ENCODE data around the gene INVS.
"Not testable (repeated sequence)": the region's sequence is repeated elsewhere in the genome, so short reads cannot be mapped to it uniquely, and the experiment has no call there.

INVS gene

DNA sequence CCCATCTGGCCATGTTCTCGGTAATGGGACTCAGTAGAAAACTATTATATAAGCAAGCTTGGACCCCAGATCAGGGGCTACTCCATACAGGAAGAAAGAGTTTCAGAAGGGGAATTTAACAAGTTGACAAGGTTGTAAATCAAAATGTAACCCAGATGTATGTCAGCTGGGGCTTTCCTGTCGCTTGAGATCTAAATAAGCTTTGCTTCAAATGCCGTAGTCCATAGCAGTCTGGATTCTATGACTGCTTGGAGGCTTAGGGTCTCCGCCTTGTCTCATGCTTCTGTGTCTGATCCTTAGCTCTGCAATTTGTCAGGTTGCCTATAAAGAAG is 183.3 kb downstream of the INVS start:
- DNase-seq: no peak

DNA sequence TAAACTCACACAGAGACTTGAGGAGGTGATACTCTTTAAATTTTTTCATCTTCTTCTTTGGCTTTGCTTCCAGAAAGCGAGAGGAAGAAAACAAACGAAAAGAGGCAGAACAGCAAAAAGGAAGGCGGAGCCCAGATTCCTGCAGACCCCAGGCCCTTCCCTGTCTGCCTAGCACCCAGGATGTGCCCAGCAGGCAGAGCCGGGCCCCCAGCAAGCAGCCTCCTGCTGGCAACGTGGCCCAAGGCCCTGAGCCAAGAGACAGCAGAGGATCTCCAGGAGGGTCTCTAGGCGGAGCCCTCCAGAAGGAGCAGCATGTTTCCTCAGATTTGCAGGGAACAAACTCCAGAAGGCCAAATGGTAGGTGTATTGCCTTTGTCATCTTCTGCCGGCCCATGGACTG is 185.2 kb downstream of the INVS start:
- no peak for DNase-seq

DNA sequence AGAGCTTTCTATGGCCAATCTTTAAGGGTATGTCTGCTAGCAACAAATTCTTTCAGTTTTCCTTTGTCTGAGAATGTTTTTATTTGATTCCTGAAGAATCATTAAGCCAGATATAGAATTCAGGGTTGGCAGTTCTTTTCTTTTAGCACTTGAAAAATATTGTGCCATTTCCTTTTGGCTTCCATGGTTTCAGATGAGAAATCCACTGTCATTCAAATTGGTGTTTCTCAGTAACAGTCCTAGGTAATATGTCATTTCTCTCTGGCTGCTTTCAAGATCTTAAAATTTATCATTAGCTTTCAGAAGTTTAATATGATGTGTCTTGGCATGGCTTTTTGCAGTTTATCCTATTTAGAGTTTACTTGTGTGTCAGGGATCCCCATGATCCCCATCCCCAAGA is 186.0 kb downstream of the INVS start:
- DNase-seq: no peak

DNA sequence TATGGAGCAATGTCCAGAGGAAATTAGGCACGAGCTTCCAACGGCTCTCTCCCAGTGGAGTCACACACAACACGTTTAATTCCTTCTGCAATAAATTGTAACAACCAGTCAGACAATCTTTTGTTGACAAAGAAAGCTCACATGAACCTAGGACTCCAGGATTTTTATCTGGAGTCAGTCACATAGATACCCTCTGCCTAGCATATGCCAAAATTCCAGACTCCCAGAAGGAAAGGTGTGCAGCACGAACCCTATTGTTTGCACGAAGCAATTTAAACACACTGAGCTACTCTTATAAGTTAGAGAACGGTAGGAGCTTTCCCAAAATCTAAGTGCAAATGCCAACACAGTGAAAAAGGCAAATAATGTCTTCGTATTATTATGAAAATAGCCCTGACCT is 186.6 kb downstream of the INVS start:
- DNase-seq: no peak

DNA sequence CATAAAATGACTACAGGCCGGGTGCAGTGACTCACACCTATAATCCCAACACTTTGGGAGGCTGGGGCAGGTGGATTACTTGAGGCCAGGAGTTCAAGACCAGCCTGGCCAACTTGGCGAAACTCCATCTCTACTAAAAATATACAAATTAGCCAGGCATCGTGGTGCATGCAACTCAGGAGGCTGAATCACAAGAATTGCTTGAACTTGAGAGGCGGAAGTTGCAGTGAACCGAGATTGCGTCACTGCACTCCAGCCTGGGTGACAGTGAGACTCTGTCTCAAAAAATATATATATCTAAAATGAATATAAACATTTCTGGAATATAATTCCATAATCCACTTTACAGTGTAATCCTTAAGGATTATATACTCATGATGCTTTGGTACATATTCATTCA is 187.2 kb downstream of the INVS start:
- no peak for DNase-seq

DNA sequence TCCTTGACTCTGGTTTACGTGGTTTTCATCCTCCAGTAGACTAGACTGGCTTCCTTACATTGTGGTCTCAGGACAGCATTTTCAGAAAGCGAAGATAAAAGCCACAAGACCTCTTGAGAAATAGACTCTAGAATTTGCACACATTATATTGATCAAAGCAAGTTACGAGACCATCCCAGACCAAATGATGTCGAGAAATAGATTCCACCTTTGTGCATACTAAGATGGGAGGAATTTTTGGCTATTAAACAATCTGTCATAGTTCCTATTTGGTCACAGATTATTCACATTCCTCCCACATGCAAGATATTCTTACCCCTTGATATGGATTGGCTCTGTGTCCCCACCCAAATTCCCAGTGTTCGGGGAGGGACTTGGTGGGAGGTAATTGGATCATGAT is 188.1 kb downstream of the INVS start:
- DNase-seq: no peak

DNA sequence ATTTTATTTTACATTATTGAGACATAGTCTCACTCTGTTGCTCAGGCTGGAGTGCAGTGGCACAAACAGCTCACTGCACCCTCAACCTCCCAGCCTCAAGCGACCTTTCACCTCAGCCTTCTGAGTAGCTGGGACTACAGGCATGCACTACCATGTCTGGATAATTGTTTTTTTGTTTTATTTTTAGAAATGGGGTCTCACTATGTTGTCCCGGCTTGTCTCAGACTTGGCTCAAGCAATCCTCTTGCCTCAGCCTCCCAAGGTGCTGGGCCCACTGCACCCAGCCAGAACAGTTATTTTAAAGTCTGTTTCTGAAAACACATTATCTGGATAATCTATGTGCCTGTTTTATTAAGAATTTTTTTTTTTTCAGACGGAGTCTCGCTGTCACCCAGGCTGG is 191.7 kb downstream of the INVS start:
- no peak for DNase-seq

DNA sequence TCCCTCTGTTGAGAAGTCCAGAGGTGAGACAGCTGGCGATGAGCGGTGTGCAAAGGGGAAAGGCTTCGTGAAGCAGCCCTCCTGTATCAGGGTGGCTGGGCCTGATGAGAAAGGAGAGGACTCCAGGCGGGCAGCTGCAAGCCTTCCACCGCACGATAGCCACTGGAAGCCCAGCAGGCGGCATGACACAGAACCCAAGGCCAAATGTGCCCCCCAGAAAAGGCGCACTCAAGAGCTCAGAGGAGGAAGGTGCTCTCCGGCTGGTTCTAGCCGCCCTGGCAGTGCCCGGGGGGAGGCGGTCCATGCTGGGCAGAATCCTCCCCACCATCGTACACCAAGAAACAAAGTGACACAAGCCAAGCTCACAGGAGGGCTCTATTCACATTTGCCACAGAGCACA is 193.4 kb downstream of the INVS start:
- no peak for DNase-seq

DNA sequence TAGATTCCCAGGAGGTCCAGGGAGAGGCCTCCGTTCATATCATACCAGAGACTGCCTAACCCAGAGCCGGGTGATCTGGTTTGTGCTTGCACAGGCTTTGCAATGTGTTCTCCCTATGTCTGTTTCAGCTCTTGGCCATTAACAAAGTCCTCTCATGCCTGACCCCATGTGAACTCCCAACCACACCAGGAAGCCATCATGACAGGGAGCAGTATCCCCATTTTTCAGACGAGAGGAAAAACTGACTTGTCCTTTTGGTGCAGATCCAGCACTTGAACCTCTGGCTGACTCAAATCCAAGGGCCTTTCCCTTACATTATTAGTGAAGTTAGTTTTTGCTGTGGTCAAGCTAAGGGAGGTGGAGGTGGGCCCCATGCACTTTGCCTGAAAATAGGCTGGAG is 195.3 kb downstream of the INVS start:
- DNase-seq: no peak

DNA sequence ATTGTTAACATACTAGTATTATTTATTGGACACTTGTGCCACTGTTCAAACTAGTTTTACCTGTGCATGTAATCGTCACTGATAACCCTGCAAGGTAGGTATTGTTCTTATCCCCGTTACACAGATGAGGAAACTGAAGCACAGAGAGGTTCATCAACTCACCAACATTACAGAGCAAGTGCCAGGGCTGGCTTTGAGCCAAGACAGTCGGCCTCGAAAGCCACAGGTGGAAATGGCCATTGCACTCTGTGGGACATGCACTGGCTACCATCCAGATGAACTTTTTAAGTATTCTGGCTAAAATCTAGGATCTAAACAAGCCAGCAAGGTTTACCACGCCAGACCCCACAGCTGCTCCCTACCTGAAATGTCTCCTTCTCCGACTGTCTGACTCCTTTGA is 195.8 kb downstream of the INVS start:
- no peak for DNase-seq

DNA sequence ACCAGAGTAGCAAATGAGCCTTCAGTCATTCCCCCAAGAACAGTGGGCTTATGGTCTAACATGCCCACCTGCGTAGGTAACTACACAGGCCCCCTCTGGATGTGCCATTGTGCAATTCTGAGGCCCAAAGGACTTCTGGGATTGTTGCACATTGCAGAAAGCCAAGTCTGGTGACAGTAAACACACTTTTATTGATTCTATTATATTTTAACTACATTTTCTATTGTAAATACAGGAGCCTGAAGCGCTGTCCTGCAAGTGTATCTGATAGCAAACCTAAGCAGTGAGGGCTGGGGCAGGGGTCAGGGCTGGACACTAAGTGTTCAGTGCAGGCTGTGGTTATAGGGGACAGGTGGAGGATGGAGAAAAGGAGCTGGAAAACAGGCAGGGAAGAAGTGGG is 196.2 kb downstream of the INVS start:
- DNase-seq: no peak

DNA sequence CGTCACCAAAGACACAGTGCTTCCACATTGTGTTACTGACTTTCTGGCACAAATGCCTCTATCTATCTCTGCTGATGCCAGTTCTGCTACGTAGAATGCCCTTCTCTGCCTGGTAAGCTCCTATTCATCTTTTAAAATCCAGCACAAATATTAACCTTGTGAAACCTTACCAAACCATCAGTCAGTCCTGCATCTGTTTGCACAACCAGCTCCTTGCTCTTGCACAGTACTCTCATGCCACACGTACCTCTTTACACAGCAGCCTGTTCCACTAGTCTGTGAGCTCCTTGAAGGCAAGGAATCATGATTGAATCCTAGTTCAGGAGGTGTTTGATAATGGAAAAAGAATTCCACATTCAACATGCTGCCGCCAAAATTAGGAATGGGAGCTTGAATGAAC is 197.4 kb downstream of the INVS start:
- DNase-seq: no peak

DNA sequence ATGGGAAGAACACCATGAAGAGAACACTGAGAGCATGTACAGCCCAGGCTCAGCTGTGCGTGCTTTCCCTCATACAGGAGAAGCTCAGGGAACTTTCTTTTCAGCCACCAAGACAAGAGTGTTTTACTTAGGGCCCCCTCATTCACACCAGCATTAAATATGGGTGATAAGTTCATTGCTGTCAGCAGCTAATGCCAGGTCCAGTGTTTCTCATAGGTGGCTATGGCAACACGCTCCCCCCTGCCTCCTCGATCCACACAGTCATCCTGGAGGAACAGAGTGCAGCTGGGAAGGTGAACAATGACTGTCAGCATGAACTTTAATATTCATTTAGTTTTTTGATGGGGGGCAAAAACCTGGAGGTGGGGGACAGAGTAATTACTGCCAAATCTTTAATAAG is 199.3 kb downstream of the INVS start:
- DNase-seq: no peak

DNA sequence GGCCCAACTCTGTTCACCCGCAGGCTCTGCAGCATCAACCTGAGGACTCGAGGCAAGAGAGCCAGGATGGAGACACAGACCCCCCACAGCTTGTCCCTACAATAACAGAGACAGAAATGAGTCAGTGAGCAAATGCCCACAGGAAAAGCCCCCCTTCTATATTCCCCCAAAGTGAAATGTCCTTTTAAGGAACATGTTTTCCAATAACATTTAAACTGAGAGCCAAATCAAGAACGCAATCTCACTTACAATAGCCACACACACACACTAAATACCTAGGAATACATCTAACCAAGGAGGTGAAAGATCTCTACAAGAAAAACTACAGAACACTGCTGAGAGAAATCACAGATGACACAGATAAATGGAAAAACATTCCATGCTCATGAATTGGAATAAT is 204.7 kb downstream of the INVS start:
- DNase-seq: no peak

DNA sequence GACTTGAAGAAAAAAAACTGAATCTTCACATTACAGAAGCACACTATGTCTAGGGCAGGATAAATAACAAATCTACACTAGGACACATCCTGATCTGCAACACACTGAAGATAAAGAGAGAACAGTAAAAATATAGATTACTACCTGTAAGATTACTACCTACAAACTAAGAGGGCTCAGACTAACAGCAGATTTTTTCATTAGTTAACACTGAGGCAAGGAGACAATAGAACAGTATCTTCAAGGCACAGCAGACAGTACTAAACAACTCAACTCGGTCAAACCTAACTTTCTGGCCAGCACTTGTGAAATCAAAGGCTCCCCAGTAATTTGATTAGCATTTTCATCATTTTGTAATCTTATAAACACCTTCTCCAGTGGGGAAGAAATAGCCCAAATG is 207.2 kb downstream of the INVS start:
- DNase-seq: no peak

DNA sequence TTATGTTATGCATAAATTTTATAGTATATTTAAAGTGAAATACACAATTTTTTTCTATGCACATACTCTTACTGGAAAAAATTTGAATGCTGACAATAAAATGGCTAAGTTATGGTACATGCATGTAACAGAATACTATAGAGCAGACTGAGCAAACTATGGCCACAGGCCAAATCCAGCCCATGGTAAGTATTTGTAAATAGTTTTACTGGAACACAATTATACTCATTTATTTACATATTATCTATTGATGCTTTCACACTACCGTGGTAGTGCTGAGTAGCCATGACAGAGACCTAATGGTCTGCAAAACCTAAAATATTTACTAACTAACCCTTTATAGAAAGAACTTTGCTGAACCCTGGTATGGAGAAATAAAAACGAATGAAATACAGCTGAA is 208.0 kb downstream of the INVS start:
- DNase-seq: no peak

DNA sequence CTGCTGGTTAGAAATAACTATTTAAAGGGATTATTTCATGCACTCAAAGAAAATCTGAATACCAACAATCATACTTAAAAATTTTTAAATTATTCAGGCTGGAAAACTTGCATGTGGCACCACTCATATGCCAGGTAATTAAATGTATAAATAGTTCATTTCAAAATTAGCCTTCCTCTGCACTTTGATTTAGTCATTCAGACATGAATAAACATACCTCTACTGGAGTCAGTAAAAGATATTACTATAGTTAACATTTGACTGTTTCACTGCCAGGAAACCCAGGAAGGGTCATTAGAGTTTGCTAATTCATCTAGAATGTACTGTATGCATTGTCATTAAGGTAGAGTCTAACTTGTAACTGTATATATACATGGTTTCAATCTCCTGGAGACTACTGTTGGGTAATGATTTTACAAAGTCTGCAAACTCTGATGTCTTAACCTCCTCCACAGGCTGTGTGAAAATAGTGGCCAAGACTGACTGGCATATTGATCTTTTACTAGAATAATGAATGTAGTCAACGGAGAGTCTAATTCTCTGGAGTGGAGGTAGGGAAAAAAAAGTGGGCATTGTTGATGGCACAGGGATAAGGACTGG is 210.0 kb downstream of the INVS start:
- DNase-seq: no peak

DNA sequence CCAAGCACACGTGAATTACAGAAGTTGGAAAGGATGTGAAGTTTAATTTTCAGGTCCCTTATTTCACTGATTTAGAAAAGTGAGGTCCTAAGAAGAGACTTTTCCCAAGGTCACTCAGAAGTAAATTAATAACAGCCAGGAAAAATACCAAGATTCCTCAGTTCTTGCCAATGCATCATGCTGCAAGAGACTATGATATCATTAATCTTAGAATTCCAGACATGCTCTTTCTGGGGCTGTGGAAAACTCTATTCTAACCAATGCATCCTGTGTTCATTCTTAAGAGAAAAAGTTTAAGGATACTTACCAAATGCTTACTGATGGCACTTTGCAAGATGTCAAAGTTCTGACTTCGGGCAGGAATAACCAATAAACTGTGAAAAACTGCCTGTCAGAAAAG is 210.9 kb downstream of the INVS start:
- no peak for DNase-seq

DNA sequence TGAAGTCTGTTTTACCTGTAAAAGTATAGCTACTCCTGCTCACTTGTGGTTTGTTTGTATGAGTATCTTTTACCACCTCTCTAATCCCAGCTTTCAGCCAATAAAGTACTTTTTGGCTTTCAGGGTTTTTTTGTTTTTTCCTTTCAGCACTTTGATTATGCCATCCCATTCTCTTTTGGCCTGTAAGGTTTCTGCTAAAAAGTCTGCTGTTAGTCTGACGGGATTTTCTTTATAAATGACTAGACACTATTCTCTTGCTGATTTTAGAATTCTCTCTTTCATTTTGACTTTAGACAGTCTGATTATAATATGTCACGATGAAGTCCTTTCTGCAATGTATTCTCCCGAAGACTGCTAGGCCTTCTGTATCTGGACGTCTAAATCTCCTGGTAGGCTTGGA is 216.5 kb downstream of the INVS start:
- no peak for DNase-seq

DNA sequence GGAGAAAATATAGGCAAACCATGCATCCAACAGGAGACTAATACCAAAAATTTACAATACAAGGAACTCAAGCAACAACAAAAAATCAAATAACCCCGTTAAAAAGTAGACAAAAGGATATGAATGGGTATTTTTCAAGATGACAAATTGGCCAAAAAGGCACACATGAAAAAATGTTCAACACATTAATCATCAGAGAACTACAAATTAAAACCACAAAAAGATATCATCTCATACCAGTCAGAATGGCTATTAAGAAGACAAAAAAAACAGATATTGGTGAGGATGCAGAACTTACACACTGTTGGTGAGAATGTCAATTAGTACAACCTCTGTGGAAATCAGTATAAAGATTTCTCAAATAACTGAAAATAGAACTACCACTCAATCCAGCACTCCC is 218.7 kb downstream of the INVS start:
- no peak for DNase-seq

DNA sequence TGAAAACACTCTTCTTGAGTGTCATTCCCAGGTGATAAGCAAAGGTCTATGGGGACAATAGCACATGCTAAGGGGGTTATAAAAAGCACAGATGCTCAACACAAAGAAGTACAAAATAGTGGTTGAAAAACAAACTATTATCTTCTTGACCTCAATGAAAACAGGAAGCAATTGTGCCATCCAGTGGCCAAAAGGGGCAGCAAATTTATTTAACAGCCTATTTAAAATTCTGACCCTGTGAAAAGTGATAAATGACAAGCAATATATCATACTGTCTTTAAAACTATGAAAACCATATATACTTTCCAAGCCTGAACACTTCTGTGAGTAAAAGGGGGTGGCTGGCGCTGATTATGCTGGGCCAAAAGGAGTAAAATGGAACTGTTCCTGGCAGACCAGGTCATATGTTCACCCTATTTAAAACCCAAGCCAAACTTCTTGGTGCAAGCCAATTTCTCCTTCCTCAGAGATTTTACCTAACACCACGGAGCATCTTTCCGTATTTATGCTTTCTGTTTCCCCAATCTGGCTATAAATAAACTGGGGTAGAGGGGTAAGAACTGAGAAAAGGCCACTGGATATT is 224.0 kb downstream of the INVS start:
- peak in 1 of 2 experiments; percentile 38 for DNase-seq

DNA sequence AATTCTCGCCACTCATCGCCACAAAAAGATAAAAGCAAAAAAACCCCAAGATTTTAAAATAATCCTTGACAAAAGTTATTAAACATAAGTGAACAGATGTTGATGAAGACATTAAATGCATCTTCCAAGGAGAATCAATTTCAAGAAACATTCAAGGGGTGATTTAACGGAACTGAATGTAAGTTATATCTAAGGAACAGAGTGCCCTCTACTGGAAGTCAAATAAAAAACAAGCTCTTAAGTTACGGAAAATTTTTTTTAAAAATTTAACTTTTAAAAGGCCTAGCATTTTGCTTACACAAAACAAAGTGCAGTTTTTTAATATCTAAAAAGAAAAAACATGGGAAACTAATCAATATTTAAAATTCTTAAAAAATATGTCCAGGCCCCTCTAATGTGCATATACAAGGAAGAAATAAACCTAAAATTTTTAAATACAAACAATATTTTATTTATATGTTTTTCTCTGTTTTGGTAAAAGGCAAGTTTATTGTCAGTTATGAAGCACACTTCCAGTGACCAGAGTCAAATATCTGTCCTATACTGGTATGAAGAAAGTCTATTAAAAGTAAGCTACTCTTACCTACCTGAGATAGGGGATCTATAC is 225.7 kb downstream of the INVS start:
- peak; percentile 68 to 88 for DNase-seq

DNA sequence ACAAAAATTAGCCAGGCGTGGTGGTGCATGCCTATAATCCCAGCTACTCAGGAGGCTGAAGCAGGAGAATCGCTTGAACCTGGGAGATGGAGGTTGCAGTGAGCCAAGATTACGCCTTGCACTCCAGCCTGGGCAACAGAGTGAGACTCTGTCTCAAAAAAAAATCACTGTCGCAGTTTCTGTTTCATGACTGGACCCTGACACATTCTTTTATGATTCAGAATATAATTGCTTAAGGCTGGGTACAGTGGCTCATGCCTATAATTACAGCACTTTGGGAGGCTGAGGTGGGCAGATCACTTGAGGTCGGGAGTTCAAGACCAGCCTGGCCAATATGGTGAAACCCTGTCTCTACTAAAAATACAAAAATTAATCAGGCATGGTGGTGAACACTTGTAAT is 239.7 kb downstream of the INVS start:
- DNase-seq: not testable (repeated sequence)

DNA sequence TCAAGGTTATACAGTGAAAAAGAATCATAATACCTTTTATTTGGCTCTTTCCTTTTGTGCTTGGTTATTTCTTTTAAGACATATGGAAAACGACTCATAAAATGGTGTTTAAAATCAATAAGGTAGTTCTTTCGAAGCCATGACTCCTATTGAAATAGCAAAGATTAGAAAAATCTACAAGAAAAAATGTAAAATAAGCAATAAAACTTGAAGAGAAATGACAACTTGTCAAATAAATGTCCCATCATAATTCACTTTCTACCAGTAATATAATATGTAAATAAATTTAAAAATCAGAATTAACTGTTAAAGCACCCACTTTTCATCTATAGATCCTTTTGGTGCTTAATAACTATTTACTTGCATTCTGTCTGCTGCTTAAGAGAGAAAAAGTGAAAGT is 241.2 kb downstream of the INVS start:
- DNase-seq: no peak

DNA sequence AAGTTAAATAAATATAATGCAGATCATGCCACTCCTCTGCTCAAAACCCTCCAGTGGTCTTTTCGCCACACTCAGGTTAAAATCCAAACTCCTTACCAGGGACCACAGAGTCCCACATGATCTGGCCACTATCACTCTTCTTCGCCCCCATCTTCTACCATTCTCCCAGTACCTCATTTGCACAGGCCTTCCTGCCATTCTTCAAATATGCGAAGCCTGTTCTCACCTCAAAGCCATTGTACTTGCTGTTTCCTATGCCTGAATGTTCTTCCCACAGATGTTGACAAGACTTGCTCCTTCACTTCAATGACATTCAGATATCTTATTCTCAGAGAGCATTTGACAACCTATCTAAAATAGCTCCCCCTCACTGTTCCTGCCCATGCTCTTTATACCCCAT is 242.8 kb downstream of the INVS start:
- DNase-seq: no peak
